Measurements from ENCODE around the gene CD274. TPM values are rescaled to one million over a fixed set of nuclear protein-coding genes. Genes with fewer than 3 reads are reported as not detected.

The CD274 gene
- total RNA-seq, 3 donors from 2014 or later (not counting 1 experiment from before 2014, with no cell fraction given) = 4.9 to 7.2 (median 6.0) TPM

- ATAC-seq (no peak), DNase-seq (no peak)
- peaks cover 13% of the 10 kb centered on the region for H3K4me1 ChIP-seq (ENCODE audit: control insufficient read depth, insufficient read depth, low read length)
- no peak overlapping the region for H3K4me3 ChIP-seq (ENCODE audit: low read length)
- WGBS (ENCODE audit: insufficient coverage) = 96% methylated on average over 6 of the region's 6 CpGs
- H3K27me3 ChIP-seq (ENCODE audit: control insufficient read depth, insufficient read depth, low read length) = no peaks in the 10 kb centered on the region
- no peak for TF ChIP-seq CTCF (IDR thresholded peaks at IDR 0.05)
- H3K36me3 Mint-ChIP-seq = no peaks in the 10 kb centered on the region
- no peaks in the 10 kb centered on the region for H3K36me3 ChIP-seq (ENCODE audit: control insufficient read depth, insufficient read depth, low read length)
- intact Hi-C loops (cut with micrococcal nuclease) = no loop called here
- no peak overlapping the region for H3K27ac Mint-ChIP-seq
- H3K4me1 Mint-ChIP-seq = peaks cover 13 to 14% of the 10 kb centered on the region in 2 donors
- H3K27me3 Mint-ChIP-seq (ENCODE audit: low read depth in 2 of 2) = peaks cover 14 to 35% of the 10 kb centered on the region in 2 donors
- no peaks in the 10 kb centered on the region for H3K9me3 ChIP-seq (ENCODE audit: control insufficient read depth, insufficient read depth, low read length)
- peaks cover 0 to 2% of the 10 kb centered on the region in 2 donors for H3K9me3 Mint-ChIP-seq
- no peak overlapping the region for H3K4me3 Mint-ChIP-seq
- no peak overlapping the region for H3K27ac ChIP-seq (ENCODE audit: low read length)
These were observed 52.2 kb downstream of the CD274 start for GRCh38 chr9:5502553-5502952.

GRCh38 chr9:5509573-5509972 lies 59.2 kb downstream of the CD274 start:
- H3K27ac ChIP-seq (ENCODE audit: low read length) = no peak overlapping the region
- Mint-ChIP-seq H3K36me3 (no peaks in the 10 kb centered on the region), H3K4me1 (peaks cover 0 to 7% of the 10 kb centered on the region in 2 donors), H3K27me3 (ENCODE audit: low read depth in 2 of 2) (peaks cover 4 to 17% of the 10 kb centered on the region in 2 donors), H3K4me3 (no peak overlapping the region), H3K9me3 (peaks cover 0 to 2% of the 10 kb centered on the region in 2 donors), H3K27ac (peak overlapping the region in 1 of 2 donors; percentile 22)
- ATAC-seq (no peak), DNase-seq (no peak)
- TF ChIP-seq CTCF (IDR thresholded peaks at IDR 0.05) = no peak
- no peaks in the 10 kb centered on the region for H3K4me1 ChIP-seq (ENCODE audit: control insufficient read depth, insufficient read depth, low read length)
- H3K36me3 ChIP-seq (ENCODE audit: control insufficient read depth, insufficient read depth, low read length) = no peaks in the 10 kb centered on the region
- no peaks in the 10 kb centered on the region for H3K9me3 ChIP-seq (ENCODE audit: control insufficient read depth, insufficient read depth, low read length)
- no peak overlapping the region for H3K4me3 ChIP-seq (ENCODE audit: low read length)
- H3K27me3 ChIP-seq (ENCODE audit: control insufficient read depth, insufficient read depth, low read length) = no peaks in the 10 kb centered on the region
- intact Hi-C loops (cut with micrococcal nuclease) = no loop called here
- WGBS (ENCODE audit: insufficient coverage) = 91% methylated on average over 2 of the region's 2 CpGs

GRCh38 chr9:5510360-5510931 lies 60.1 kb downstream of the CD274 start, which contains the start of gene PDCD1LG2:
Gene PDCD1LG2, plus strand, starts transcription at chr9:5510531. Its CDS starts 12,016 bp downstream, at chr9:5522547.
- H3K27ac Mint-ChIP-seq = peak within 1 kb of the TSS in 1 of 2 donors; percentile 22
- no peak within 1 kb of the TSS for H3K4me3 Mint-ChIP-seq
- Histone ChIP-seq H3K4me3 (ENCODE audit: low read length) (no peak within 1 kb of the TSS), H3K4me1 (ENCODE audit: control insufficient read depth, insufficient read depth, low read length) (no peaks in the 10 kb centered on the region), H3K9me3 (ENCODE audit: control insufficient read depth, insufficient read depth, low read length) (no peaks in the 10 kb centered on the region), H3K36me3 (ENCODE audit: control insufficient read depth, insufficient read depth, low read length) (no peaks in the 10 kb centered on the region), H3K27me3 (ENCODE audit: control insufficient read depth, insufficient read depth, low read length) (no peaks in the 10 kb centered on the region), H3K27ac (ENCODE audit: low read length) (peak within 1 kb of the TSS; percentile 31)
- 48% methylated on average over 3 of the region's 4 CpGs for WGBS (ENCODE audit: insufficient coverage)
- DNase-seq = peak in 1 of 2 donors; percentile 44
- H3K36me3 Mint-ChIP-seq = no peaks in the 10 kb centered on the region
- intact Hi-C loops (cut with micrococcal nuclease) = no loop called here
- no peak for TF ChIP-seq CTCF (IDR thresholded peaks at IDR 0.05)
- peaks cover 0 to 7% of the 10 kb centered on the region in 2 donors for H3K4me1 Mint-ChIP-seq
- no peaks in the 10 kb centered on the region for H3K9me3 Mint-ChIP-seq
- ATAC-seq = peak in 1 of 3 donors; percentile 50
- H3K27me3 Mint-ChIP-seq (ENCODE audit: low read depth in 2 of 2) = peaks cover 0 to 9% of the 10 kb centered on the region in 2 donors

GRCh38 chr9:5510989-5511388 lies 60.6 kb downstream of the CD274 start:
- Histone ChIP-seq H3K36me3 (ENCODE audit: control insufficient read depth, insufficient read depth, low read length) (no peaks in the 10 kb centered on the region), H3K9me3 (ENCODE audit: control insufficient read depth, insufficient read depth, low read length) (no peaks in the 10 kb centered on the region), H3K27ac (ENCODE audit: low read length) (no peak overlapping the region), H3K4me3 (ENCODE audit: low read length) (no peak overlapping the region), H3K27me3 (ENCODE audit: control insufficient read depth, insufficient read depth, low read length) (no peaks in the 10 kb centered on the region), H3K4me1 (ENCODE audit: control insufficient read depth, insufficient read depth, low read length) (no peaks in the 10 kb centered on the region)
- ATAC-seq (no peak), DNase-seq (no peak)
- Mint-ChIP-seq H3K27ac (no peak overlapping the region), H3K9me3 (no peaks in the 10 kb centered on the region), H3K27me3 (ENCODE audit: low read depth in 2 of 2) (peaks cover 0 to 4% of the 10 kb centered on the region in 2 donors), H3K36me3 (no peaks in the 10 kb centered on the region), H3K4me3 (no peak overlapping the region), H3K4me1 (peaks cover 0 to 7% of the 10 kb centered on the region in 2 donors)
- intact Hi-C loops (cut with micrococcal nuclease) = no loop called here
- TF ChIP-seq CTCF (IDR thresholded peaks at IDR 0.05) = no peak
- WGBS (ENCODE audit: insufficient coverage) = 90% methylated on average over 3 of the region's 3 CpGs
